Caco-2 (cell line): ENCODE data around the gene TRIM39. TPM values are rescaled to one million over a fixed set of nuclear protein-coding genes. Genes with fewer than 3 reads are reported as not detected.
A peak's percentile ranks its signal among the peaks of the same experiment; 100 is the strongest.

Experiments
- BruUV-seq: library from RNA; stranded (reverse); fragments of 400-500 nt; replicated peaks from 2 replicates; lab custom pipeline; 2021; lab: Mats Ljungman, UMichigan
- CTCF ChIA-PET: fragments of 300-600 bp; sonication (Branson Sonifier 250); formaldehyde crosslinking; loops from one replicate; lab custom pipeline; 2022; ENCODE audit warnings: antibody characterized with exemption; lab: Charles Lee
- POLR2A ChIA-PET: fragments of 300-600 bp; sonication (Branson Sonifier 250); formaldehyde crosslinking; loops from one replicate; lab custom pipeline; 2022; ENCODE audit warnings: antibody characterized with exemption; lab: Charles Lee
- DNase-seq, 2 experiments: peaks; one replicate each; pipeline versions ENCODE4 v3.0.0 to v3.0.0-alpha.2; 2020 to 2022
- H3K27me3 ChIP-seq: replicated peaks from 2 replicates; pipeline ENCODE4 v1.6.0; 2011; ENCODE audit warnings: low read length; ENCODE audit not compliant: control insufficient read depth, insufficient read depth
- H3K36me3 ChIP-seq: 2 replicates; pipeline ENCODE4 v1.5.1; 2011; ENCODE audit warnings: low read length; ENCODE audit not compliant: control insufficient read depth, insufficient read depth
- H3K4me1 ChIP-seq: fragments of 250-450 bp; sonication (Bioruptor Pico); 2 replicates; pipeline ENCODE4 v1.5.1; 2020; ENCODE audit warnings: mild to moderate bottlenecking
- H3K4me3 ChIP-seq: 2 replicates; pipeline ENCODE4 v1.5.1; 2011; ENCODE audit warnings: low read depth, mild to moderate bottlenecking, control low read depth, low read length
- H3K9me3 ChIP-seq: fragments of 250-450 bp; sonication (Bioruptor Pico); 2 replicates; pipeline ENCODE4 v1.5.1; 2020; ENCODE audit warnings: mild to moderate bottlenecking, moderate library complexity
- H3K27ac Mint-ChIP-seq: one replicate; pipeline ENCODE4 v1.8.0; 2022; ENCODE audit warnings: mixed read lengths; ENCODE audit not compliant: unreplicated experiment
- H3K27me3 Mint-ChIP-seq: one replicate; pipeline ENCODE4 v1.8.0; 2022; ENCODE audit warnings: mixed read lengths; ENCODE audit not compliant: insufficient read depth, unreplicated experiment
- H3K36me3 Mint-ChIP-seq: one replicate; pipeline ENCODE4 v1.8.0; 2022; ENCODE audit warnings: mild to moderate bottlenecking, mixed read lengths; ENCODE audit not compliant: insufficient read depth, unreplicated experiment
- H3K4me1 Mint-ChIP-seq: one replicate; pipeline ENCODE4 v1.8.0; 2022; ENCODE audit warnings: low read depth, mixed read lengths; ENCODE audit not compliant: unreplicated experiment
- H3K4me3 Mint-ChIP-seq: one replicate; pipeline ENCODE4 v1.8.0; 2022; ENCODE audit warnings: mild to moderate bottlenecking, moderate library complexity, mixed read lengths; ENCODE audit not compliant: unreplicated experiment
- H3K9me3 Mint-ChIP-seq: one replicate; pipeline ENCODE4 v1.8.0; 2022; ENCODE audit warnings: mixed read lengths; ENCODE audit not compliant: unreplicated experiment
- CTCF ChIP-seq, 2 experiments: fragments of 200-600 bp in 1 of 2; IDR thresholded peaks; 1 replicate in 1 of 2; 2 replicates in 1 of 2; pipeline versions ENCODE4 v1.5.1 to v1.8.0; 2011 to 2022; ENCODE audit warnings: antibody characterized with exemption in 1 of 2, control low read depth in 1 of 2, inconsistent platforms in 1 of 2, low read depth in 1 of 2, low read length in 1 of 2, mild to moderate bottlenecking in 1 of 2, moderate library complexity in 1 of 2; ENCODE audit not compliant: insufficient read depth in 1 of 2, severe bottlenecking in 1 of 2, unreplicated experiment in 1 of 2
- intact Hi-C: fragments of 100-400 bp; cut with micrococcal nuclease; formaldehyde crosslinking; loops from one replicate; pipeline ENCODE4 v1.10.0; 2022; ENCODE audit not compliant: unreplicated experiment
- total RNA-seq: library from RNA; stranded (reverse); gene quantifications from 2 replicates; pipeline ENCODE4 v1.2.3, GENCODE V29; 2022

The TRIM39 gene
- total RNA-seq, 1 experiment from 2014 or later: 14.5 TPM

- DNase-seq: peak in 1 of 2 experiments; percentile 3
- H3K4me1 ChIP-seq: no peaks in the 10 kb centered on the region
- no peak for TF ChIP-seq CTCF (IDR thresholded peaks at IDR 0.05; ENCODE audit: insufficient read depth in 1 of 2, low read depth in 1 of 2, low read length in 1 of 2, severe bottlenecking in 1 of 2, unreplicated experiment in 1 of 2)
- no peak overlapping the region for H3K4me3 Mint-ChIP-seq
- H3K4me1 Mint-ChIP-seq: no peaks in the 10 kb centered on the region
- H3K4me3 ChIP-seq: no peak overlapping the region
- peaks cover 22% of the 10 kb centered on the region for H3K9me3 ChIP-seq
- peaks cover 72% of the 10 kb centered on the region for H3K9me3 Mint-ChIP-seq
- intact Hi-C loops: no loop called here
- no peaks in the 10 kb centered on the region for H3K36me3 ChIP-seq
- ChIA-PET POLR2A (no interaction called here), CTCF (no interaction called here)
- H3K27me3 ChIP-seq: no peaks in the 10 kb centered on the region
- no TSS peak for BruUV-seq
- H3K27me3 Mint-ChIP-seq: no peaks in the 10 kb centered on the region
- H3K27ac Mint-ChIP-seq: no peak overlapping the region
- H3K36me3 Mint-ChIP-seq: peaks cover 34% of the 10 kb centered on the region
Measured at GRCh38 chr6:30283761-30284160, 43.0 kb upstream of the TRIM39 start.

GRCh38 chr6:30287139-30287538, 39.6 kb upstream of the TRIM39 start:
- CTCF ChIA-PET: no interaction called here
- no TSS peak for BruUV-seq
- H3K27me3 Mint-ChIP-seq: no peaks in the 10 kb centered on the region
- peaks cover 74% of the 10 kb centered on the region for H3K9me3 Mint-ChIP-seq
- POLR2A ChIA-PET: no interaction called here
- intact Hi-C loops: no loop called here
- H3K27me3 ChIP-seq: no peaks in the 10 kb centered on the region
- peaks cover 17% of the 10 kb centered on the region; the same call in 1 of the 2 replicates for H3K9me3 ChIP-seq
- peaks cover 52% of the 10 kb centered on the region for H3K36me3 Mint-ChIP-seq
- no peak overlapping the region for H3K4me3 Mint-ChIP-seq
- TF ChIP-seq CTCF (IDR thresholded peaks at IDR 0.05; ENCODE audit: insufficient read depth in 1 of 2, low read depth in 1 of 2, low read length in 1 of 2, severe bottlenecking in 1 of 2, unreplicated experiment in 1 of 2): no peak
- H3K4me3 ChIP-seq: no peak overlapping the region
- no peaks in the 10 kb centered on the region for H3K4me1 Mint-ChIP-seq
- no peaks in the 10 kb centered on the region for H3K4me1 ChIP-seq
- peaks cover 6% of the 10 kb centered on the region for H3K36me3 ChIP-seq
- H3K27ac Mint-ChIP-seq: no peak overlapping the region
- DNase-seq: no peak

- Mint-ChIP-seq H3K4me3 (no peak overlapping the region), H3K9me3 (peaks cover 9% of the 10 kb centered on the region), H3K36me3 (peaks cover 43% of the 10 kb centered on the region), H3K27me3 (no peaks in the 10 kb centered on the region), H3K4me1 (no peaks in the 10 kb centered on the region), H3K27ac (no peak overlapping the region)
- no peak for TF ChIP-seq CTCF (IDR thresholded peaks at IDR 0.05; ENCODE audit: insufficient read depth in 1 of 2, low read depth in 1 of 2, low read length in 1 of 2, severe bottlenecking in 1 of 2, unreplicated experiment in 1 of 2)
- Histone ChIP-seq H3K27me3 (no peaks in the 10 kb centered on the region), H3K4me1 (no peaks in the 10 kb centered on the region), H3K4me3 (no peak overlapping the region), H3K36me3 (no peaks in the 10 kb centered on the region; the same call in 1 of the 2 replicates), H3K9me3 (peaks cover 6% of the 10 kb centered on the region; the same call in 1 of the 2 replicates)
- no peak for DNase-seq
- ChIA-PET POLR2A (no interaction called here), CTCF (no interaction called here)
- BruUV-seq: no TSS peak
- intact Hi-C loops: no loop called here
Measured at GRCh38 chr6:30295837-30296236, 30.9 kb upstream of the TRIM39 start.
